RKO (cell line): ENCODE results near the gene PTTG1IP.

Source experiments
- DNase-seq: peaks from one replicate; pipeline ENCODE4 v3.0.0-alpha.2; 2016; ENCODE audit warnings: low spot score

Gene PTTG1IP

DNA sequence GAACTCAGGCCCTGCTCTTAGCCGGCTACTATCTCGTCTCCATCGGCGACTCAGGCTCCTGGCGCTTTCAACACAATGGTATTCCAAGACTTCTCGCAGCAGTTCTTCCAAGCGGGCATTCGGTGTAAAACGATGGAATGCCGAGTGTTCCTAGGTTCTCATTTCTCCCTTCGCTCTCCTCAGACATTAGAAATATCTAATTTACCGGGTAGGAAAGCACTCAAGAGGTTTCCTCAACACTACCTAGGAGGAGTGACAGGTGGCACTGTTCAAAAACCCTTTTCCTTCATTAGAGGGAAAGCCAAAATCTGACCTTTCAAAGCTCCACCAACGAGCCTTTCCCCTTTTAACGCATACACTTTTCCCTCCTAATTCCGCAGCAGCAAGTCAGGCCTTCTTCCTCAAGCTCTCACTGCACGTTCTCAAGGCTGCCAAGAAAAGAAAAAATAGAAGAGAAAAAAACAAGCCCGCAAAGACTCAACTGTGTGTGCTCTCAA is 72.5 kb downstream of the PTTG1IP start:
- DNase-seq, result peak; percentile 68

DNA sequence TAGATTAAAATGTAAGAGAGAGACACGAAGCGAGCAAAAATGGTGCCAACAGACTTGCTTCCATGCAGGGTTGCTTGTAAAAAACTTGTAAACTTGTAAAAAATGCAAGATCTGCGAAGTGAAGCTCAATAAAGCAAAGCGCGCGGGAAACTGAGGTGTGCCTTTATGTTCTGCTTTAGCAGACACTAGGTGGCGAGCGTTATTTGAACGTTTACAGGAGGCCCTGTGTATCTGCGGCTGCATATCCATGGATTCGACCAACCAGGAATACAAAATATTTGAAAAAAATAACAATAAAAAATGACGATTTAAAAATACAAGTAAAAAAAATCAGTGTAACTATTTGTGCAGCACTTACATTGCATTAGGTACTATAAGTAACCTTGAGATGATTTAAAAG is 73.4 kb downstream of the PTTG1IP start:
- DNase-seq, result peak; percentile 35

GRCh38 chr21:44799646-44800045 is 73.8 kb downstream of the PTTG1IP start:
- DNase-seq, result no peak
